ENCODE data around the gene PSMC5.
A peak's percentile ranks its signal among the peaks of the same experiment; 100 is the strongest.
"Not testable (repeated sequence)": the region's sequence is repeated elsewhere in the genome, so short reads cannot be mapped to it uniquely, and the experiment has no call there.

PSMC5 gene

DNA sequence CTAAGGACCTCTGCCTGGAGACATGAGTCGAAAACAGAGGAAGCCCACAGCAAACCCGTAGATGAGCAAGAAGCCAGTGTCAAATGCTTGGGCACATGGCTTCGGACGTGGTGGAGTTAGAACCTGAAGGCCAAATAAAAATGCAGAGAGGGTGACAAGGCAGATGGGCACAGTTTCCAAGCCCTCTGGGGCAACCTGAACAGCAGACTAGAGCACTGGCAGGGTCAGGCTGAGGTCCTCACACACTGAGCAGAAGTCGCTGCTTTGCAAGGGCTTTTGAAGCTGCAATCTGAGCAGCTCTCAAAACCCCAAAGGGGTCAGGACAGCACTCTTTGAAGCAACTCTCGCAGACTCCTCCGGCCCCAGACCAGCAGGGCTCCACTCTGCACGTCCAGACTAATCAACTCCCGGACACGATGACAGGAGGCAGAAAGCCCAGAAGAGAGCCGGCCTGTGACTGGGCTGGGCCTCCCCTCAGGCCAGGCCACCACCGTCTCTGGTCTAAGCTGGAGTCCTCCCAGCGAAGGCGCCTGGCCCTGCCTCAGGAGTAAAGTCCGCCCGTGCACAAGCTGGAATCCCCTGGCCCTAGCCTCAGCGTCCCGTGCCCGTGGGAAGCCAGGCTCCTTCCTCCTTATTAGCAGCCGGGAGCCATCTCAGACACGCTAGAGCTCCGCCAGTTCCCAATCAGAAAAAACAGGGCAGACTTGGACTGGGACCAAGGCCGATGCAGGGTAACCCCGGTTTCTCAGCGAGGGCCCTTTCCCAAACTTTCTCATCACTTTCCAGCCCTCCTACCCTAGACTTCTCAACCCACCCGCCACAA is 14.3 kb downstream of the PSMC5 start:
- DNase-seq: no peak

DNA sequence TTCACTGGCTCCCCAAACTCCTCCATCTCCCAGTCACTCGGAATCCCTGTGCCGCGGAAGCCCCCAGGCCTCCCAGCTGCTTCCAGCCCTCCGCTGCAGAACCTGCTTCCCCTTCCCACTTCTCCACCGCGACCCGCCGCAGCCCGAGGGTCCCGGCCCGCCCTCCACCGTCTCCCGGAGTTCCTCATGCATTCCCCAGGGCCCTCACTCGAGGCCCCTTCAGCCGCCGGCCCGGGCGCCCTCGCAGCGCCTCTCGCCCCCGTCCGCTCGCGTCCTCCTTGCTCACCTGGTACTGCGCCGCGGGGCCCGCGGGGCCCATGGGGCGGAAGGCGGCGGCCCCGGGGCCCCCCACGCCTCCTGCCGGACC is 14.9 kb downstream of the PSMC5 start:
- DNase-seq: no peak

DNA sequence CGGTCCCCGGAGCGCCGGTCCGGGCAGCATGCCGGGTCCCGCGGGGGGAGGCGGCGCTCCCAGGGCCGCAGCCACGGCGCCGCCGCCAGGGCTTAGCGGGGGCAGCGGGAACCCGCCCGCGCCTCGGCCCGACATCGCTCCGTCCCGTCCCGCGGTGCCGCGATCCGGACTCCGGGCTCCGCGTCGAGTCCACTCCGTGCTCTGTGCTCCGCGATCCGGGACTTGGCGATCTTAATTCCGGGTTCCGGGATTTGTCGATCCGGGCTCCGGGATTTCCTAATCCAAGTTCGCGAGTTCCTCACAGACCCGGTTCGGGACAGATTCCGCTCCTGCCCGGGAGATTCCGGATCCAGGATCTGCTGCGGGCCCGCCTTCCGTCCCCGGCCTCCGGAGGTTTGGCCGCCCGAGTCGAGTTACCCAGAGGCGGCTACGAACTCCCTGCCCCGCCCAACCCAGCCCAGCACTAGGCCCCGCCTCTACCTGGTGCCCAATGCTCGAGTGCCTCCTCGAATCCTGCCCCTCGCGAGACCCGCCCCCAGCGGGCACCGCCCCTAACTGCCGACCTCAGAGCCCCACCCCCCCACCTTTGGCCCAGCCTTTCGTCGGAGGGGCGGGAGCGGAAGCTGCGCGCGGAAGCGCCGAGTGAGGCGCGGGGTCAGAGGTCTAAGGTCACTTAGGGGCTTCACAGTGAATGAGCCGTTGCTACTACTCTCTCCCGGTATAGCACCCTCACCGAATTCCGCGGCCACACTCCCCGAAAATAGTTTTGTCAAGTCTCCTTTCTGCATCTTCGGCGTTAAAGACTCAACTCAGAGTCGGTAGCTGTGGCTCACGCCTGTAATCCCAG is 15.5 kb downstream of the PSMC5 start, which contains the start of gene SMARCD2:
Gene SMARCD2 (minus strand): TSS at position 146 of the 847 bp plus-strand sequence. CDS start 11 bp downstream, at position 135.
- peak; percentile 99 for DNase-seq

DNA sequence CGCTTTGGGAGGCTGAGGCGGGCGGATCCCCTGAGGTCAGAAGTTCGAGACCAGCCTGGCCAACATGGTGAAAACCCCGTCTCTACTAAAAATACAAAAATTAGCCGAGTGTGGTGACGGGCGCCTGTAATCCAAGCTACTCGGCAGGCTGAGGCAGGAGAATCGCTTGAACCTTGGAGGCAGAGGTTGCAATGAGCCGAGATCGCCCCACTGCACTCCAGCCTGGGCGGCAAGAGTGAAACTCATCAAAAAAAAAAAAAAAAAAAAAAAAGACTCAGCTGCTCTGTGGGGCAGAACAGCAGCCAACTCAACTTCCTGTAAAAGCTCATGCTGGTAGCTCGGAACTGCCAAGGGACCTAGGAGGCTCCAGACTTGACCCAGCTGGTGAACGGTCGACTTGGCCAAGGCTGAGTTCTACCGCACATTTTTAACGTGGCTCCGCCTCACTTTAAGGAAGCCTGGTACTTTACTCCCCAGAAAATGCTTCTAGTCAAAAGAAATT is 16.2 kb downstream of the PSMC5 start:
- not testable (repeated sequence) for DNase-seq

DNA sequence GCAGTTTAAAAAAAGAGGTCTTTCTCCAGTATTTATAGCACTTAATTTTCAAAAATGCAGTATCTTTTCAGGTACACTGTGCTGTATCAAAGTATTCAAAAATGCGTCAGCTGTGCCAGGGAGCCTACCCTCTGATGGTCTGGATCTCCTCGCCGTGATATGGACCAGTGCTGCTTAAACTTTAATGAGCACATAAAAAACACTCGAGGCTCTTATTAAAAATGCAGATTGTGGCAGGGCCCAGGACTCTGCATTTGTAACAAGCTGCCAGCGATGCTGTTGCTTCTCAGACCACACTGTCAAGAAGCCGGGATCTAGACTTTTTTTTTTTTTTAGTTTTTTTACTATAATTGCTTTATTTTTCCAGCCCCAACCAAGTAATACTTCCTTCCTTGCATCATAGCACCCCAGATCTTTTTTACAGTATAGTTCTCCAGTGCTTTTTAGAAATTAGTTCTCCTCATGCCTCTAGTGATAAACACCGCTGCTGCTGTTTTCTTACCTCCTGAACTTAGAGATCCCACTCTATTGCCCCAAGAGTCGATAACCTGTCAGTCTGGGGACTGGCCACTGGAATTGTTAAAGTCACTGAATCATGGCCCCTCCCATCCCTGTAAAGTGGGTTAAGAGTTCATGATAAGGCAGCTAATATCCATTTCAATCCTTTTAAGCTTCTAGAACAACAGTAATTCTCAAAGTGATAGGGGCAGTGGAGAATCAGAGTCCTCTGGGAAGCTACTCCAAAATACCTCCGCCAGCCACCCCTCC is 16.9 kb downstream of the PSMC5 start:
- DNase-seq: no peak

DNA sequence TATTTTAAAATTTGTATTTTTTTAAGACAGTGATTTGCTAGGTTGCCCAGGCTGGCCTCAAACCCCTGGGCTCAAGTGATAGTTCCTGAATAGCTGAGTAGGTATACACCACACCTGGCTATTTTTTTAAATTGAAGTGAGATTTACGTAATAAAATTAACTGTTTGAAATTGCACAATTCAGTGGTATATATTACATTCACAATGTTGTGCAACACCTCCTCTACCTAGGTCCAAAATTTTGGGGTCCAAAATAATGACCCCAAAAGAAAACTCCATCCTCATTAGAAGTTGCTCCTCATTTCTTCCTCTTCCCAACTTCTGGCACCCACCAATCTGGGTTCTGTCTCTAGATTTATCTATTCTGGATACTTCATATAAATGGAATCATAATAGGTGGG is 18.3 kb downstream of the PSMC5 start:
- no peak for DNase-seq

DNA sequence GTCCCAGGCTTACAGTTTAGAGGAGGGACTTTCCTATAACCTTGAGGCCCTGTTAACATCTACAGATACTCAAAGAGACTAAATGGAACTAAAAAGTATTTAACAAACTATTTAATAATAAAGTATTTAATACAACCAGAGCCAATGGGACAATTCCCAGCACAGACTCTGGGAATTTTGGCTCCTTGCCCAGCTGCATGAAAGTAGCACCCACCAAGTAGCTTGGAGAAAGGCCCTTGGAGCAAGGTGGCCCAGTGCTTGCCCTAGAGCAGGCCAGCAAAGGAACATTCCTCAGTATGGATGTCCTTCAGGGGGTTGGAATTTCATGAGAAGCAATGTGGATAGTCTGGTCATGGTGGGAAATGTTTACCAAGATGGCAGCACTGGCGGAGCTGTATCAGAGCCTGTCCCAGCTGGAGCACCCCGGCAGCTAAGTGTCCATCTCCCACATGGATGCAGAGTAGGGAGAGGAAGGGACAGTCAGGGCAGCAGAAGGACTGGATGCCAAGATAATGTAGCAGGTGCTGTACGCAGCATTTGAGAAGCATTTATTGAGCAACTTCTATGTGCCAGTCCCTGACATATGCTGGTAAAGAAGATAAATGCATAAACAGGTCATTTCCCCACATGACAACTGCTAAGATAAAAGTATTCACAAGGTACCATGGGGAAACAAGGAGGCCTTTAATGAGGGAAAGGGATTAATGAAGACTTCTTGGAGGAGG is 20.5 kb downstream of the PSMC5 start:
- DNase-seq: no peak

DNA sequence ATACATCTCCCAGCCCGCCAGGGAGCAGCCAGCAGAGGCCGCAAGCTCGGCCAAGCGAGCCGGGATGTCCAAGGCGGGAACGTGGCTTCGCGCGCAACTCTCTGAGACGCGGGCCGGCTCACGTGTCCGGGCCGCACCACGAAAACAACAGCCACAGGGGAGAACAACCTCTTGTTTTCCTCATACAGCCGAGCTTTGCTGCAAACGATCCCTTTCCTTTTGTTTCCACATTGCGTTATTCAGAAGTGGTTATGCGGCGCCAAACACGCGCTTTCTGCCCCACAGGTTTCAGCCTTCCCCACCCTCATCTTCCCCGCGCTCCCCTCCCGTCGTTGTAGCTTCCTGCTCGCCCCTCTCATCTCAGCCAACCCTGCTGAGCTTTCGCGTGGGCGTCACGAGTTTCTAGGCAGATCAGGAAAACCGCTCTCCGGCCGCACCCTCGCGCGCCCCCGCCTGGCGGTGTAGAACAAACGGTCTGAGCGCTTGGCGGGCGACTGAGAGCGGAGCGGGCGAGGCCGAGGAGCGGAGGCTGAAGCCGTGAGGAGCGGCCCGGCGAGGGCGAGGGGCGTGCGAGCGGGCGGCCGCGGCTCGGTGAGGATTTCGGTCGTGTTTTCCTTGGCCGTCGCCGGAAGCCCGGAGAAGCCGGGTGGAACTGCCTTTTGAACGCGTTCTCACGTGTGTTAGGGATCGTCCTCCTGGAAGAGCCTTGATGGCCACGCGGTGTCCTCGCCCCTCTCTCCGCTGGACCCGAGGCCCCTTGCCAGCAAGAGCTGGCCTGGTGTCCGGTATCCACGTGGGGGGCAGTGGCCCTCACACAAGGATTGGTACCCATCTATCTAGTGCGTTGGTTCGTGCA is 21.8 kb downstream of the PSMC5 start:
- peak; percentile 99 for DNase-seq

DNA sequence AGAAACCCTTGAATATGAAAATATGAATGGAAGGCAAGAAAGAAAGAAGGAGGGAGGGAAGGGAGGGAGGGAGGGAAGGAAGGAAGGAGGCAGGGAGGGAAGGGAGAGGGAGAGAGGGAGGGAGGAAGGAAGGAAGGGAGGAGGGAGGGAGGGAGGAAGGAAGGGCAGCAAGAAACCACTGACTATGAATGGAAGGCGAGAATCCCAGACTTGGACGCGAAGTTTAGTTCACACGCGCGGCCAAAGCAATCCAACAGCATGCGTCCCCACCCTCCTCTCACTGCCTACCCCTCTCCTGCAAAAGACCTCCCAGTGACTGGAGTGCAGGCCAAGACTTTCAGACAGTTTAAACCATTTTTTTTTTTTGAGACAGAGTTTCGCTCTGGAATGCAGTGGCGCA is 23.2 kb downstream of the PSMC5 start:
- DNase-seq: no peak

DNA sequence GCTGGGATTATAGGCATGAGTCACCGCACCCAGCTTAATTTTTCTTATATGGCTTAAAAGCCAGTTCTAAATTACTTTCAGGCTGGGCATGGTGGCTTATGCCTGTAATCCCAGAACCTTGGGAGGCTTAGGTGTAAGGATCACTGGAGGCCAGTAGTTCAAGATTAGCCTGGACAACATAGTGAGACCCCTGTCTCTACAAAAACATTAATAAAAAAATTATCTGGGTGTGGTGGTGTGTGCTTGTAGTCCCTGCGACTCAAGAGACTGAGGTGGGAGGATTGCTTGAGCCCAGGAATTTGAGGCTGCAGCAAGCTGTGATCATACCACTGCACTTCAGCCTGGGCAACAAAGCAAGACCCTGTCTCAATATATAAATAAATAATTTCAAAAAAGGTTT is 26.0 kb downstream of the PSMC5 start:
- no peak for DNase-seq

DNA sequence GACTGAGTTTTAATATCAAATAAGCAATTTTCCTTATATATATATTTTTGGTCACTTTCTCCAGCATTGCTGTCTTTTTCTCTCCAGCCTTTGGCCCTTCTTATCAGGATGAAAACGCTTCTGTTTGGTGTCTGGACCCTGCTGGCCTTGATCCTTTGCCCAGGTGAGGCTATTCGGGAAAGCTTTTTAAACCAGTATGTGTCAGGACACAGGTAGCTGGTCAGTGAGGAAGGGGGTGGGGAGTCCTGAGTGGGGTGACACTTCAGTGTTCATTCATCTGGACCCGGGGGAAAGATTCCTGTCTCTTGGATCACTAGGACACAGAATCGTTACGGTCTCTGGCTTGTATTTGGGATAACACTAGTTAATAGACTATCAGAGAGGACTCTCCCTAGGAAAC is 27.5 kb downstream of the PSMC5 start:
- no peak for DNase-seq

DNA sequence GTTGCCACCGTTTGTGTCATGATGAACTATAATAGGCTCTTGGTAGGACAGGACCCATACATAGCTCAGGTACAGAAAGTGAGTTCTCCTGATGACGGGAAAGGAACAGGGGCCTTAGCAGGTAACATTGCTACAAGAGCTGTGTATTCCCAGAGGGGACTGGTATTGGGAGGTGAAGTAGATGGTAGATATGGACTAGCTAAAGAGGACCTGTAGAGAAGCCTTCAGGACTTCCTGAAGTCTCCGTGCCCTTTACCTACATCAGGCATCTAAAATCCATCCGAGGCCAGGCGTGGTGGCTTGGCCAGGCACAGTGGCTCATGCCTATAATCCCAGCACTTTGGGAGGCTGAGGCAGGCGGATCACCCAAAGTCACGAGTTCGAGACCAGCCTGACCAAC is 28.0 kb downstream of the PSMC5 start:
- DNase-seq: no peak

DNA sequence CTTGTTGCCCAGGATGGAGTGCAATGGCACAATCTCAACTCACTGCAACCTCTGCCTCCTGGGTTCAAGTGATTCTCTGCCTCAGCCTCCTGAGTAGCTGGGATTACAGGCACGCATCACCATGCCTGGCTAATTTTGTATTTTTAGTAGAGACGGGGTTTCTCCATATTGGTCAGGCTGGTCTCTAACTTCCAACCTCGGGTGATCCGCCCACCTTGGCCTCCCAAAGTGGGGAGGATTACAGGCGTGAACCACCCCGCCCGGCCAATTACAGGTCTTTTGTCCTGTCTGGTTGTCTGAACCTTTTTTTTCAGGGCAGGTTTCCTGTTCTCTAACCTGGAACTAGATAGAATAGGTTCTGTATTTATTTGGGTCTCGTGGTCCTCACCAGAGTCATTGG is 29.2 kb downstream of the PSMC5 start:
- DNase-seq: not testable (repeated sequence)

DNA sequence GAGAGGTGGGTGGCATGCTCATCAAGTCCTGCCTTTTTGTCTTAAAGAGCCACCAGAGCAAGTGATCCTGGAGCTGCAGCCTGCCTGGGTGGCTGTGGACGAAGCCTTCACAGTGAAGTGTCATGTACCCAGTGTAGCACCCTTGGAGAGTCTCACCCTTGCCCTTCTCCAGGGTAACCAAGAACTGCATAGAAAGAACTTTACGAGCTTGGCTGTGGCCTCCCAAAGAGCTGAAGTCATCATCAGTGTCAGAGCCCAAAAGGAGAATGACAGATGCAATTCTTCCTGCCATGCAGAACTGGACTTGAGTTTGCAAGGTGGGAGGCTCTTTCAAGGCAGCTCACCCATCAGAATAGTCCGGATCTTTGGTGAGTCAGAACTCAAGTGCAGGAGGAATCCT is 32.0 kb downstream of the PSMC5 start:
- DNase-seq: no peak

DNA sequence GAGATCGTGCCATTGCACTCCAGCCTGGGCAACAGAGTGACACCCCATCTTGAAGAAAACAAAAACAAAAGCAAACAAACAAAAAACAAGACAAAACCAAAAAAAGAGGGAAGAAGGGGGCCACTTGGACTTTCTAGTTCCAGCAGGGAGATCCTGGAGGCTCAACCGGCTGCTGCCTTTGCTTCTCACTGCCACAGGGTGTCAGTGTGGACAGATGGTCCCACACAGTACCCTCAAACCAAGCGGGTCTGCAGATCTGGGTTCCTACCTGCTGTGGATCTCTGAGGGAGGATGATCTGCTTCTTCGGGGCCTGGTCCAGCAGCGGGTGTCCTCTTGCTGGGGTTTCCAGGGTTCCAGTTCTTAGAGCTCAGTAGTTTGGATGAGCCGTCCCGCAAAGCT is 39.4 kb downstream of the PSMC5 start:
- DNase-seq: not testable (repeated sequence)

DNA sequence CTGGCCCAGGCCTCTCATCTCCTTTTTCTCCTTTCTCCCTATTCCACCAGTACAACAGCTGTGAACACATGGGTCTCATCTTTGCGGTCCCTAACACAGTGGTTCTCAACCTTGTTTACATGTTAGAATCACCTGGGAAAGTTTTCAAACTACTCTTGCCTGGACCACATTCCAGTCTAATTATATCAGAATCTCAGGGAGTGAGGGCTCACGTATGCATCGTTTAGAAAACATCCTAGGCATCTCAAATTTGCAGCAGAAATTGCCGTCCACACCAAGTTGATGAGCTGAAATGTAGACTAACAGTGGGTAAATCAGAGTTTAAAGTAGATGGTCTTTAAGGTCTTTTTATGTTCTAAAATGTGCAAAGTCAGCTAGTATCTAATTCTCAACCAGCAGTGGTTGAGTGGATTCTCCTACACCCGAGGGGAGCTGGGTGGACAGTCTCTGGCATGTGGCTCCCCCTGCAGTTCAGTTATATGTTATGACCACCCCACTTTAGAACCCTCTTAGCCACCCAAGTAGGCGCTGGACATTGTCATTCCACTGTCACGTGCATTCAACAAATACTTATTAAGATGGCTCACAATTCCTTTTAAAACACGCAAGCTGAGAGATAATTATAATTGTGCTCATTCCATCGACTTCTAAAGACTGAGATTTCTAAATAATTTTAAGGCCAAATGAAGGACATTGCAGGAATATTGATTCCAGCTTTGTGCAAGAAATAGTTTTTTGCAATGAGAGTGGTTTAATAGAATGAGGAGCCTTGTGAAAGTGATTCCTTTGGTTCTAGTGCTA is 42.5 kb downstream of the PSMC5 start:
- DNase-seq: not testable (repeated sequence)

DNA sequence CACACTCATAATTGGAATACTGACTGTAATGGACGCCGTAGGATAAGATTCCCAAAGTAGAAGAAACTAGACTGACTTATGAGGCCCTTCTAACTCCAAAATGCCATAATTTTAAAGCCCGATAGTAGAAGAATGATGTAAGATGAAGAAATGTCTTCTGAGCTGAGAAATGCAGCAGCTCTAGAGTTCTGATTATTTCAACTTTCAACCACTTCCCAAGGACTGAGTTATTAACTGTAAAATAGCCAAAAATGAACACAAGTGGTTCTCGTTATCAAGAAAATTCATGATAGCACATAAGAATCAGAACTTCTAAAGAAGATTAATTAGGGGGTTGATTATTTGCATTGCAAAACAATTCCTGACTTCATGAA is 43.0 kb downstream of the PSMC5 start:
- not testable (repeated sequence) for DNase-seq

DNA sequence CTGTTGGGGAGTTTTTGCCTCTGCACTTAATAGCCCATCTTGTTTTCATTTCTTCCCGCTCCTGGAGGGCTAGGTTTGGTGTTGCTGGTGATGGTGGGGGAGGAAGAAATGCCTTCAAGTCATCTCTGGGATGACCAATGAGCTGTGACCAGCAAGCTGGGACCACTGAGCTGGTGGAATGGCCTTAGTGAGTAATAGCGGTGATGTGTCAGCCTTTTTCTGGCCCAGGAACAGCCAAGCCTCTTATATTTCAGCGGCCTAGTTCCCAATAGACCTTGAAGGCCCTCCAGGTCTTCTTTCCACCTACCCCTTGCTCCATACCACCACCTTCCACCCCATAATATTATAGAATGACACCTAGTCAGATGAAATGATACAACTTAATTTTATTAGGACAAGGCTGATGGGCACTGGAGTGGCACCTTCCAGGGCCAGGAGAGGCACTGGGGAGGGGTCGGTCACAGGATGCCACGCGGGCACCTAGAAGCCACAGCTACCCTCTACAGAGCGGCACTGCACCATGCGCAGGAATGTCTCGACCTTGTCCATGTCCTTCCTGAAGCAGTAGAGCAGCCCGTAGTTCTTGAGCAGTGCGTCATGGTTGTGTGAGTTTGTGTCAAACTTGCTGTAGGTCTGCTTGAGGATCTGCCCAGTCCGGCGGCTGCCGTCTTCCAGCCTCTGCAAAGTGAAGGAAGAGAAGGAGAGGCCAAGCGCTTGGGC is 44.6 kb downstream of the PSMC5 start:
- not testable (repeated sequence) for DNase-seq

DNA sequence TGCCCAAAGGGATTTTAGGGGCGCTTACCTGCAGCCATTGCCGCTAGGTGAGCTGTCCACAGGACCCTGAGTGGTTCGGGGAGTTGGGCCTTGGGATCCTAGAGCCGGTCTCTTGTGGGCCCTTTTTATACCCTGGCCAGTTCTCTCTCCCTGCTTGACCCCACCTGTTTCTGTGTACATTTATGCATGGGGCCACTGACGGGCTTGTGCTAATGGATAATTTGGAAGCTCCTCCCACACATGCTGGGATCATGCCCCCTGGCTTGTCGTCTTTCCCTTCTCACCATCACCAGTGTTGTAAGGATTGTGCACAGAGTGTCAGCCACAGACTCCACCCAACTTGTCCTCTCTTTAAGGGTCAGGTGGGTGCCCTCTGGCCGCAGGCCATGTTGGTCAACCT is 46.3 kb downstream of the PSMC5 start, which contains the start of gene CSH2:
Gene CSH2 (minus strand): TSS at position 101 of the 400 bp plus-strand sequence. CDS start 63 bp downstream, at position 38.
- DNase-seq: not testable (repeated sequence)
